PC-9 (cell line): Measurements from ENCODE around the gene RGS6.

Experiments used
- CTCF ChIP-seq: fragments of 200-600 bp; sonication (generic); conservative IDR thresholded peaks from 2 replicates; pipeline ENCODE4 v1.6.1; 2017; ENCODE audit warnings: mixed run types, antibody characterized with exemption, mild to moderate bottlenecking, moderate library complexity
- EZH2 ChIP-seq: fragments of 200-600 bp; sonication (generic); IDR thresholded peaks from 2 replicates; pipeline ENCODE4 v1.8.0; 2017; ENCODE audit warnings: antibody characterized with exemption, low read depth

GRCh38 chr14:72512281-72512680 lies 580.1 kb downstream of the RGS6 start:
- TF ChIP-seq CTCF = no peak
- no peak for TF ChIP-seq EZH2
